Measurements from ENCODE around the gene LRMDA. TPM values are rescaled to one million over a fixed set of nuclear protein-coding genes. Genes with fewer than 3 reads are reported as not detected.

LRMDA gene
- total and polyA plus RNA-seq, 12 donors: 30.7 to 132 (median 78.1) TPM

DNA sequence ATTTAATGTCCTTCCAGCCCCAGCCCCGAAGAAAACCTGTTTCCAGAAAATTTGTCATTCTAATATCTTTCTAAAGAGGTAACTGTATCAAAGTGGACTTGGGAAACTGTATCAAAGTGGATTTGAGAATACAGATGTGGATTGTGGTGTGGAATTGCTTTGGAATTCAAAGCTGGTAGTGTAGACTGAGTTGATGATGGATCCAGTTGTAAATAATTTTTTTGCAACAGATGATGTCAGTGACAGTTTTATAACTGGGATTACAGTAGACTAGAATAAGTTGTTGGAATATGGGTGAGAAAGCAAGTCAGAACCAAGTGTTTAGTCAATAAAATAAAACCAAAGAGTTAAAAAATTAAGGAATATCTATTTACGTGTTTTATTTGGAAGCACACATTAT lies 202.1 kb downstream of the LRMDA start:
- Histone ChIP-seq H3K36me3 (replicated peaks in 1 of 2) (no peaks in the 10 kb centered on the region), H3K4me3 (no peak overlapping the region), H3K27me3 (no peaks in the 10 kb centered on the region), H3K27ac (no peak overlapping the region), H3K9me3 (replicated peaks in 1 of 3) (no peaks in the 10 kb centered on the region), H3K4me1 (replicated peaks in 1 of 2) (peaks cover 0 to 4% of the 10 kb centered on the region in 2 donors)
- intact Hi-C loops (cut with DNase I): no loop called here
- WGBS, 4 donors: 89 to 94% (median 91%) methylated on average over 2 of the region's 2 CpGs
- TF ChIP-seq CTCF (IDR thresholded peaks at IDR 0.05) (no peak), POLR2A (IDR thresholded peaks at IDR 0.05) (no peak)
- no peak for DNase-seq

DNA sequence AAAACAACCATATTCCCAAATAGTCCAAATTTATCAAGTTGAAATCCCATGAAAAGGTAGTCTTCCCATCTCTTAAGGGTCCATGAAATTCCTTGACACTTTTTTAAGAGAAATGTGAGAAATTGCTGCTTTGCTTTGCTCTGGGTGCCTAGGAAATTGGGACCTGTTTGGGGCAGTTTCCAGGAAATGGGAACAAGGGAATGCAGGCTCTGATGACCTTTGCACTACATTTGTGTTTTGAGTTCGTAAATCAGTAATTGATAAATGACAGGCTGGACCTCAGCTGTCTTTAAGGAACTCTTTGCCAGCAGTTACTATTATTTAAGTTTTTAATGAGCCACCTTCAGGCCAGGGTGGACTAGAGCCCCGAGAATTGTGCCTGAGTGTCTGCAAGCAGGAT lies 203.5 kb downstream of the LRMDA start:
- WGBS, 4 donors: 69 to 91% (median 77%) methylated on average over 2 of the region's 2 CpGs

GRCh38 chr10:75638752-75639151 lies 207.3 kb downstream of the LRMDA start:
- WGBS, 4 donors: 91 to 93% (median 92%) methylated on average over 2 of the region's 2 CpGs
- Histone ChIP-seq H3K4me3 (no peak overlapping the region), H3K9me3 (replicated peaks in 1 of 3) (no peaks in the 10 kb centered on the region), H3K27ac (no peak overlapping the region), H3K36me3 (replicated peaks in 1 of 2) (no peaks in the 10 kb centered on the region), H3K27me3 (no peaks in the 10 kb centered on the region), H3K4me1 (replicated peaks in 1 of 2) (peaks cover 0 to 7% of the 10 kb centered on the region in 2 donors)
- intact Hi-C loops (cut with DNase I): no loop called here
- DNase-seq: no peak
- TF ChIP-seq CTCF (IDR thresholded peaks at IDR 0.05) (no peak), POLR2A (IDR thresholded peaks at IDR 0.05) (no peak)

More for the DNA sequence above, 203.5 kb downstream of the LRMDA start:
- Histone ChIP-seq H3K36me3 (replicated peaks in 1 of 2) (no peaks in the 10 kb centered on the region), H3K9me3 (replicated peaks in 1 of 3) (no peaks in the 10 kb centered on the region), H3K27me3 (no peaks in the 10 kb centered on the region), H3K4me1 (replicated peaks in 1 of 2) (peaks cover 0 to 7% of the 10 kb centered on the region in 2 donors), H3K27ac (no peak overlapping the region), H3K4me3 (no peak overlapping the region)
- intact Hi-C loops (cut with DNase I): no loop called here
- TF ChIP-seq POLR2A (IDR thresholded peaks at IDR 0.05) (no peak), CTCF (IDR thresholded peaks at IDR 0.05) (no peak)
- no peak for DNase-seq

- no peaks in the 10 kb centered on the region for H3K9me3 ChIP-seq (replicated peaks in 1 of 3)
- DNase-seq: no peak
- intact Hi-C loops (cut with DNase I): no loop called here
- no peak overlapping the region for H3K27ac ChIP-seq
- TF ChIP-seq POLR2A (IDR thresholded peaks at IDR 0.05) (no peak), CTCF (IDR thresholded peaks at IDR 0.05) (no peak)
- 79 to 93% (median 83%) methylated on average over 7 of the region's 7 CpGs for WGBS, 4 donors
- H3K36me3 ChIP-seq (replicated peaks in 1 of 2): no peaks in the 10 kb centered on the region
- H3K4me1 ChIP-seq (replicated peaks in 1 of 2): peaks cover 0 to 7% of the 10 kb centered on the region in 2 donors
- H3K27me3 ChIP-seq: no peaks in the 10 kb centered on the region
- no peak overlapping the region for H3K4me3 ChIP-seq
These were observed 208.3 kb downstream of the LRMDA start for GRCh38 chr10:75639736-75640135.

All from adrenal gland (tissue), 12 donors.